Liver (tissue), 3 donors: ENCODE measurements around the gene RRP15.

Source experiments
- MAX ChIP-seq: IDR thresholded peaks from 2 replicates; pipeline ENCODE4 v1.6.1; 2016; ENCODE audit warnings: antibody characterized with exemption
- NR2F2 ChIP-seq: IDR thresholded peaks from 2 replicates; pipeline ENCODE4 v1.6.1; 2016; ENCODE audit warnings: antibody characterized with exemption
- RAD21 ChIP-seq, 2 donors: IDR thresholded peaks; 2 replicates each; pipeline ENCODE4 v1.6.1; 2016; ENCODE audit warnings: antibody characterized with exemption in 2 of 2, mild to moderate bottlenecking in 2 of 2
- REST ChIP-seq: IDR thresholded peaks from 2 replicates; pipeline ENCODE4 v1.6.1; 2016; ENCODE audit warnings: antibody characterized with exemption, mild to moderate bottlenecking
- SP1 ChIP-seq: IDR thresholded peaks from 2 replicates; pipeline ENCODE4 v1.6.1; 2018; ENCODE audit warnings: antibody characterized with exemption, mild to moderate bottlenecking
- TAF1 ChIP-seq: conservative IDR thresholded peaks from 2 replicates; pipeline ENCODE4 v1.6.1; 2016; ENCODE audit warnings: antibody characterized with exemption, mild to moderate bottlenecking
- YY1 ChIP-seq: IDR thresholded peaks from 2 replicates; pipeline ENCODE4 v1.6.1; 2016; ENCODE audit warnings: antibody characterized with exemption, mild to moderate bottlenecking
- ZBTB33 ChIP-seq: IDR thresholded peaks from 2 replicates; pipeline ENCODE4 v1.6.1; 2016; ENCODE audit warnings: antibody characterized with exemption
- TF ChIP-seq, protein P1 (sequence below): fragments of 150-350 bp; IDR thresholded peaks from 2 replicates; pipeline ENCODE4 v1.5.1; 2017; ENCODE audit warnings: improper control_type of control experiment, low read depth, low read length; ENCODE audit not compliant: missing input control
- donor health status: healthy.
- donor health status: healthy.

DNA sequence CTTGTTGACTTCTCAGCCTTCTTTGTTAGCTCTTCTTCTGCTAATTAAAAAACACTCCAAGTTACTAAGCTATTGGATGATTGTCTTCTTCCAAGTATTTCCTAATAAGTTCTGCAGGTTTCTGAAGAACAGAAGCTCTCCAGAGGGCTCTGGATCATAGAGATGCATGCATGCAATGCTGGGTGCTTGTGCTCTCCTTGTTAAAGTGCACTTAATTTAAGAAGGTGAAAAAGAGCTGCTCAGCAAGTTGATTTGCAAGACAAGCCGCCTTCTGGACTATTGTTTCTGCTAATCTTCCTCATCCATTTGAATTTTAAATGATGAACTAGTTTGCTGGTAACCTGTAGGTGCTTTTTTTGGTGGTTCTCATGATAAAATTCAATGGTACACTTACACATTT, 16.1 kb downstream of the RRP15 start:
- no peak for TF ChIP-seq ZBTB33
- TF ChIP-seq, protein P1, sequence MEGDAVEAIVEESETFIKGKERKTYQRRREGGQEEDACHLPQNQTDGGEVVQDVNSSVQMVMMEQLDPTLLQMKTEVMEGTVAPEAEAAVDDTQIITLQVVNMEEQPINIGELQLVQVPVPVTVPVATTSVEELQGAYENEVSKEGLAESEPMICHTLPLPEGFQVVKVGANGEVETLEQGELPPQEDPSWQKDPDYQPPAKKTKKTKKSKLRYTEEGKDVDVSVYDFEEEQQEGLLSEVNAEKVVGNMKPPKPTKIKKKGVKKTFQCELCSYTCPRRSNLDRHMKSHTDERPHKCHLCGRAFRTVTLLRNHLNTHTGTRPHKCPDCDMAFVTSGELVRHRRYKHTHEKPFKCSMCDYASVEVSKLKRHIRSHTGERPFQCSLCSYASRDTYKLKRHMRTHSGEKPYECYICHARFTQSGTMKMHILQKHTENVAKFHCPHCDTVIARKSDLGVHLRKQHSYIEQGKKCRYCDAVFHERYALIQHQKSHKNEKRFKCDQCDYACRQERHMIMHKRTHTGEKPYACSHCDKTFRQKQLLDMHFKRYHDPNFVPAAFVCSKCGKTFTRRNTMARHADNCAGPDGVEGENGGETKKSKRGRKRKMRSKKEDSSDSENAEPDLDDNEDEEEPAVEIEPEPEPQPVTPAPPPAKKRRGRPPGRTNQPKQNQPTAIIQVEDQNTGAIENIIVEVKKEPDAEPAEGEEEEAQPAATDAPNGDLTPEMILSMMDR, result no peak
- no peak for TF ChIP-seq REST
- TF ChIP-seq RAD21 (IDR thresholded peaks at IDR 0.05), result no peak
- TF ChIP-seq SP1, result no peak
- no peak for TF ChIP-seq MAX
- no peak for TF ChIP-seq TAF1
- TF ChIP-seq YY1, result no peak
- TF ChIP-seq NR2F2, result no peak
